ENCODE data around the gene FLYWCH1.

FLYWCH1 gene, protein sequence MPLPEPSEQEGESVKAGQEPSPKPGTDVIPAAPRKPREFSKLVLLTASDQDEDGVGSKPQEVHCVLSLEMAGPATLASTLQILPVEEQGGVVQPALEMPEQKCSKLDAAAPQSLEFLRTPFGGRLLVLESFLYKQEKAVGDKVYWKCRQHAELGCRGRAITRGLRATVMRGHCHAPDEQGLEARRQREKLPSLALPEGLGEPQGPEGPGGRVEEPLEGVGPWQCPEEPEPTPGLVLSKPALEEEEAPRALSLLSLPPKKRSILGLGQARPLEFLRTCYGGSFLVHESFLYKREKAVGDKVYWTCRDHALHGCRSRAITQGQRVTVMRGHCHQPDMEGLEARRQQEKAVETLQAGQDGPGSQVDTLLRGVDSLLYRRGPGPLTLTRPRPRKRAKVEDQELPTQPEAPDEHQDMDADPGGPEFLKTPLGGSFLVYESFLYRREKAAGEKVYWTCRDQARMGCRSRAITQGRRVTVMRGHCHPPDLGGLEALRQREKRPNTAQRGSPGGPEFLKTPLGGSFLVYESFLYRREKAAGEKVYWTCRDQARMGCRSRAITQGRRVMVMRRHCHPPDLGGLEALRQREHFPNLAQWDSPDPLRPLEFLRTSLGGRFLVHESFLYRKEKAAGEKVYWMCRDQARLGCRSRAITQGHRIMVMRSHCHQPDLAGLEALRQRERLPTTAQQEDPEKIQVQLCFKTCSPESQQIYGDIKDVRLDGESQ

GRCh38 chr16:2911638-2912329 is at the start of gene FLYWCH1:
TSS of gene FLYWCH1 (plus strand) at chr16:2911931. CDS start at chr16:2929686, 17,755 bp downstream.
- DNase-seq: peak; percentile 99

DNA sequence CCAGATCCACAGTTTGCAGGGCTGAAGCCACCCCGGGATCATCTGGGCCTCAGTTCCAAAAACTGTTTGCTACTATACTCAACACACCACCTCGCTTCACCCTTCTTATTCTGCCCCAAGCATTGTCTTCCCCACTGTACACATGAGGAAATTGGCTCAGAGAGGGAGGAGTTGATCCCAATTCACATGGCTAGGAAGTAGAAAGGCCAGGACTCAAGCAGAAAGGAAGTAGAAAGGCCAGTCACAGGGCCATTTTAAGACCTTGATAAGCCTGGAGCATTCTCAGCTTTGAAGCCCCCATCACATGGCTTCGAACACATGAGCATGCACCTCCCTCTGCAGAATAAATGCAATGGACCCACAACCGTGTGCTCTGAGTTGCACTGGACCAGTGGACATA is 46.1 kb upstream of the FLYWCH1 start:
- no peak for DNase-seq

DNA sequence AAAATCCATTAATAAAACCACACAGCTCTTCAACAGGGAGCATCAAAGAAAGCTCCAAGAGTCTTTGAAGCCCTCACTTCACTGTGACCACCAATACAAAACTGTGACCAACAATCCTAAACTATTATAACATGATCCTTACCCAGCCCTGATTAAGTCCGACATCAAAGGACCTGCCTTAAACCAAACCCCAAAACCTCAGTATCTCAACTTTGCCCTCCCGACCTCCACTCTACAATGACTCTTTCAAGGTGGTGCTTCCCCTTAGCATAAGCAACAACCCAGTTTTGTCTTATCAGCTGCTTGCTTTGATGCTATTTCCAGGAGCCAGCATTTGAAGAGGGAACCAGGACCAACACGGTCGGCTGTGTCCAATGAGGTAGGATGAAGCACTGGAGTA is 45.3 kb upstream of the FLYWCH1 start:
- no peak for DNase-seq

DNA sequence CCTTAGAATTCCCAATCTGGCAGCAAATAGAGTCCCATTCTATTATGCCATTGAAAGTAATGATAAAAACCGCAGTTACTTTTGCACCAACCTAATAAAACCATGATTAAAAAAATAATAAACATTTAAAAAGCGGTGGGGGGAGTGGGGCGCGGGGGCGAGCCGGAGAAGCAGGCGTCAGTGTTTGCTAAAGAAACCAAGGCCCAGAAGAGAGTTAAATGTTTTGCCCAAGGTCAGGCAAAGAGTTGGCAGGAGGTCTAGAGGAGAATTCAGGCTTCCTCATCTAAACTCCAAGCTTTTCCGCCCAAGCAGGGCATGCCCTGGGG is 44.1 kb upstream of the FLYWCH1 start:
- DNase-seq: no peak

- DNase-seq: peak; percentile 98
Observed at GRCh38 chr16:2867987-2868789, 43.5 kb upstream of the FLYWCH1 start.

GRCh38 chr16:2871926-2872325 is 39.8 kb upstream of the FLYWCH1 start:
- no peak for DNase-seq

GRCh38 chr16:2874032-2874911 is 37.5 kb upstream of the FLYWCH1 start:
- DNase-seq: no peak

- peak; percentile 71 for DNase-seq
Observed at GRCh38 chr16:2874912-2875362, 36.8 kb upstream of the FLYWCH1 start.

DNA sequence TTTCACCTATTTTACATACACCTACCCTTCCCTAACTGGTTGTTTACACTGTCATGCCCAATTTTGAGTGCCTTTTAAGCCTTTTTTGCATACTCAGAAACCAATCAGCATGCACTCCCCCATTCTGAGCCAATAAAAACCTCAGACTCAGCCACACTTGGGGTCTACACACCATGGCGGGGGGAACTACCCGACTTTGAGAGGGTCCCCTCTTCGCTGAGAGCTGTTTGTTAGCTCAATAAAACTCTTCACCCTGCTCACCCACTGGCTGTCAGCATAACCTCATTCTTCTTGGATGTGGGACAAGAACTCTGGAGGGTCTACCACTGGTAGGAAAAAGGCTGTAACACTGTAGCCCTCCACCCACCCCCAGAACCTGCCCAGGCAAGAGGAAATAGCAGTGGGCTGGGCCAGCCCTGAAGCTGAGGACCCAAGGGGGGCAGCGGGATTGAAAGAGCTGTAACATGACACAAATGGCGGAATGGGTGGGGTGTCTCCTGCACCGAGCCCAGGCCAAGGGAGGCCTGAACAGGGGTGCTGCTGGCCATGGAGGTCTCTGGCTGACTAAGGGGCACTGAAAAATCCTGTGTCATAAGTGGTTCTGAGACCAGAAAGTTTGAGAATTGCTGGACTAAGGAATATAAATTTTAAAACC is 31.8 kb upstream of the FLYWCH1 start:
- DNase-seq: no peak

- peak; percentile 47 for DNase-seq
Observed at GRCh38 chr16:2881783-2882649, 29.7 kb upstream of the FLYWCH1 start.

- peak; percentile 100 for DNase-seq
Observed at GRCh38 chr16:2882650-2883457, 28.9 kb upstream of the FLYWCH1 start, which contains the start of gene FLYWCH2. TSS of gene FLYWCH2 (plus strand) at chr16:2883215. CDS start at chr16:2896450, 13,235 bp downstream.

DNA sequence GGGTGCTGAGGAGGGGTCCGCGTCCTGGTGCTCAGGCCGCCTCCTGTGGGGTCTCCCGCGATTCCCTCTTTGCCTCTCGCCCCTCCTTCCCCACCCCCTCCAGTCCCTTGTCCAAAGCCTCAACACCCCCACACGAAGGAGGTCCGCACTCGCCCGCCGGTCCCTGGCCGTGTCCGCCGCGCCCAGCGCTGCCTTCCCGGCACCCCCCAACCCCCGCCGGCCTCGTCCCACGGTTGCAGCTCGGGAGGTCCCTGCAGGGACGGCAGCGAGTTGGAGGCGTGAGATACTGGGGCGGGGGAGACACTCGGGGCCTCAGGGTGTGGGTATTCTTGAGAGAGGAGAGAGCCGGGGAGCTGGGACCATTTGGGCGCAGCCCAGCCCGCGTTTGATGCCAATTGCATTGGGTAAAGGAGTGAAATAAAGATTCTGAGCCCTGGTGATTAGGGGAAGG is 28.2 kb upstream of the FLYWCH1 start:
- no peak for DNase-seq

- DNase-seq: no peak
Observed at GRCh38 chr16:2884041-2884451, 27.7 kb upstream of the FLYWCH1 start.

DNA sequence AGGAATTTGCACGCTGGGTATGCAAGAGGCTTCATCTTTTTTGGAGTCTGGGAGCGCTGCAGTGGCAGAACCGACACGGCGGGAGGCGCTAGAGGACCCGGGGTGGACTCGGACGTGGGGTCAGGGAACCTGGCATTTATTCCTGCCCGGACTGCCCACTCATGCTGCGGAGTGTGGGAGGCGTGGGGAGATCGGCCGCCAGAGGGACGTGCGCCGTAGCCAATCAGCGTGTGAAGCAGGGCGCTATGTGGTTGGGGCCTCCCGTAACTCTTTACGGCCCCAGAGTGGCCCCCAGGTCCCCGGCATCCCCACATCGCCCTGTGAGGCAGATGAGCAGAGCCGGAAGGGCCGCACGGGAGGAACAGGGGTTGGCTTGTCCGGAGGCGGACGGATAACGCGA is 17.5 kb upstream of the FLYWCH1 start:
- no peak for DNase-seq

GRCh38 chr16:2895813-2896212 is 15.9 kb upstream of the FLYWCH1 start:
- no peak for DNase-seq

- no peak for DNase-seq
Observed at GRCh38 chr16:2896480-2897010, 15.2 kb upstream of the FLYWCH1 start.

DNA sequence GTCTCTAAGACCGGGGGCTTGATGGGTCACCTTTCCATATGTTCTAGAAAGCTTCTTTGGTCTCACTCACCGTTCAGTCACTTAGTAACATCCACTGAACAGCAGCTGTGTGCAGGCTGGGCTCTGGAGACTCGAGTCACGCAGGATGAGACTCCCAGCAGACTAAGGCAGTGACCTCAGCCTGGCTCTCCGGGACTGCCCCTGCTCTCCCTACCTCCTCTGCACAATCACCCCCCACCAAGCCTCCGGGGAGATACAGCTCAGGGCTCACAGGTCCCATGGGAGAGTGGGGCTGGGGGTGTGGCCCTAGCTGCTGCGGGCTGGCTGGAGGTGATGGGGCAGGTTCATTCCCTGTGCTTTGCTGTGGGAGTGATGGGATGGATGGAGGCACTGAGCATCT is 14.6 kb upstream of the FLYWCH1 start:
- DNase-seq: no peak

GRCh38 chr16:2898831-2899563 is 12.7 kb upstream of the FLYWCH1 start:
- DNase-seq: no peak
